Smooth muscle cell of the brain vasculature (primary cell): Measurements from ENCODE around the gene SDK2.
A peak's percentile ranks its signal among the peaks of the same experiment; 100 is the strongest.

Source experiments
- DNase-seq: peaks from one replicate; pipeline ENCODE4 v3.0.0-alpha.2; 2012; ENCODE audit warnings: low read depth, low spot score

SDK2 gene

DNA sequence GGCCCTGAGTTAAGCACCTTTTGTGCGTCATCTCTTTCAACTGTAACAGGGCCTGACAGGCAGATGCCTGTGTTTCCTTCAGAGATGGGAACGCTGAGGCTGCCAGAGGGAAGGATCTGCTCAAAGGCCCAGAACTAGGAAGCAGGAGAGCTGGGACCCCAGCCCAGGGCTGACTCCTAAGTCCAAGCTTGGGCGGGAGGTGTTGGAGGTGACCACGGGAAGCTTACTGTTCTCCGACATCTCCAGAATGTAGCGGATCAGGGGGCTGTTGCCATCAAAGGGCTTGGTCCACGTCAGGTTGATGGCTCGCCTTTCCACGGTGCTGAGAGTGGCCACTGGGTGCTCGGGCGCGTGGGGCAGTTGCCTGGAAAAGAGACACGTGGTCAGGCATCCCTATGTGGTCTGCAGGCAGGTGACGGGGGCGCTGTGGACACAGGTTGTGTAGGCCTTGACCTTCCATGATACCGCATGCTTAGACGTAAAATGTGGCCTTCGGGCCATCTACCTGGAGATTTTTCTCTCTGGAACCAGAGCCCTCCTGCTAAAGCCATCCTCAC, 221.0 kb downstream of the SDK2 start:
- no peak for DNase-seq

GRCh38 chr17:73422121-73422520, 222.1 kb downstream of the SDK2 start:
- no peak for DNase-seq

GRCh38 chr17:73420897-73421296, 223.3 kb downstream of the SDK2 start:
- no peak for DNase-seq

- no peak for DNase-seq
These were observed 224.4 kb downstream of the SDK2 start for GRCh38 chr17:73419881-73420280.

DNA sequence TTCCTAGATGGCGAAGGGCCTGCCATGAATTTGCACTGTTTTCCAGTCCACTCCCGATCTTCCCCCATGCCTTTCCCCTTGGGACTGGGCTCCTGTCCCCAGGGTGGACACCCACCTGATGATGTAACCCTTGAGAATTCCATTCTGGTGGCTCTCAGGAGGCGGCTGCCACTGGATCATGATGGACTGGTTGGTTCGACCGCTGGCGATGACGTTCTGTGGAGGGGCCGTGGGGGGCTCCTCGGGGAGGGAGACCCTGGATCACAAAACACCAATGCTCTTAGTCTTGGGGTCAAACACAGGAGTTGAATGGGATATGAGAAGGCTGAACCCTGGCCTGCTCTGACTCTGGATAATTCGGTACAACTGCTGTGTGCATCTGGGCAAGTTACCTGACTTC, 225.2 kb downstream of the SDK2 start:
- DNase-seq: no peak

DNA sequence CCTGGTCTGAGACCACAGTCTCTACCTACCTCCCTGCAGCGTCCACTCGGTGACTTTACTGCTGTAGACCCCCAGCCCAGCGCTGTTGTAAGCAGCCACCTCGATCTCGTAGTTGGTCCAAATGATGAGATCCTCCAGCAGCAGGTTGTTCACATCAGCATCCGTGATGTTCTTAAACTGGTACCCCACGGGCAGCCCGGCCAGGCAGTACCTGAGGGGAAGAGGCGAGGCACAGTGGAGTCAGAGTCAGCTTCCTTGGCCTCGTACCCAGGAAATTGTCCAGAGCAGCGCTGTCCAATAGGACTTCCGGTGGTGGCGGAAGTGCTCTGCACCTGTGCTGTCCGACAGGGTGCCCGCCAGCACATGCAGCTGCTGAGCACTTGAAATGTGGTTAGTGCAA, 228.5 kb downstream of the SDK2 start:
- no peak for DNase-seq

DNA sequence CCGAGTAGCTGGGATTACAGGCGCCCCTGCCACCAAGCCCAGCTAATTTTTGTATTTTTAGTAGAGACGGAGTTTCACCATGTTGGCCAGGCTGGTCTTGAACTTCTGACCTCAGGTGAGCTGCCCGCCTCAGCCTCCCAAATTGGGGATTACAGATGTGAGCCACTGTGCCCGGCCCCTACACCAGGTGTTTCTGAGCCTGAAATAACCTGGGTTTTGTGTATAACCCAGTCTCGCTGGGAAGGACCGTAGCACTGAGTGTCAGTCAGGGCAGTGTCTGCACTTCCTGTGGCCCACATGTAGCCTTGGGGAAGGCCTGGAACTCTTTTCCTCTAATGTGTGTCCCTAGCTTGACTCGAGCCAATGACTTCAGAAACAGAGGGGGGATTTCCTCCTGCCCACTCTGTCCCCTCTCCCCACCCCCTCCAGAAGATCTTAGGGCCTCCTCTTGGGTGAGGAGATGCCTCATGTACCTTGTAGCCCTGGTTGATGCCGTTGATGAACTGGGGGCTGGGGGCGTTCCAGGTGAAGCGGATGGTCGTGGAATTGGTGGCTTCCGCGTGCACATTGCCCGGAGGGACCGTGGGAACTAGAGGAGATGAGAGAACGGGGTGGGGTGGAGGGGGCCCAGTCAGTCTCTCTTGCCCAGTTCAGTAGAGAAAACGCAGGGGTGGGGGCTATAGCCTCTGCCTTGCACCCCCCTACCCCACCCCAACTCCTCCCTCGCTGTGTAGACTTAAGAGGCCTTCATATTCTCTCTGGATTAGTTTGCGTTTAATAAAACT, 229.9 kb downstream of the SDK2 start:
- no peak for DNase-seq

DNA sequence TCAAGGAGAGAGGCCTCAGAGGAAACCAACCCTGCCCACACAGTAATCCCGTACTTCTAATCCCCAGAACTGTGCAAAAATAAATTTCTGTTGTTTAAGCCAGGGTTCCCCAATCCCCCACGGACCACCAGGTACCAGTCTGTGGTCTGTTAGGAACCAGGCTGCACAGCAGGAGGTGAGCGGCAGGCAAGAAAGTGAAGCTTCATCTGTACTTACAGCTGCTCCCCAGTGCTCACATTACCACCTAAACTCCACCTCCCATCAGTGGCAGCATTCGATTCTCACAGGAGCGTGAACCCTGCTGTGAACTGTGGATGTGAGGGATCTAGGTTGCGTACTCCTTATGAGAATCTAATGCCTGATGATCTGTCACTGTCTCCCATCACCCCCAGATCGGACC, 231.3 kb downstream of the SDK2 start:
- no peak for DNase-seq

DNA sequence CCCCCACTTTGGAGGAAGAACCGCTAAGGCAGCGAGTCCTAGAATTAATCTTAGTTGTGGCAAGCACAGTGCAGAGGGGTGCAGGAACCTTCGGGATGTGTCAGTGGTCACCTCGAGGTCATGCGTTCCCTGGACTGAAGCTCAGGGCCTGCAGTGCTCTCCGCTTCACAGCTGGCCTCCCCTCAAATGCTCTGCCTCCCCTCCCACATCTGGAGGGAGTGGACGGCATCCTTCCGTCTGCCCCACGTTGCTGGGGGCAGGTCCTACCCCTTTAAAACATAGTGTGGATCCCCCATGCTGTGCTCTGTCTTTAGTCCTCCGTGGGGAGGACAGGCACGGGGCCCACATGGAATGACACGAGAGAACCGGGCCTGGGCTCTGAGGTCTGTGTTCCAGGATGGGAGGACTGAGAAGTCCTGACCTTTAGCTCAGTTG, 232.9 kb downstream of the SDK2 start:
- no peak for DNase-seq

- DNase-seq: no peak
These were observed 233.5 kb downstream of the SDK2 start for GRCh38 chr17:73410586-73411312.

GRCh38 chr17:73404246-73404645, 240.0 kb downstream of the SDK2 start:
- DNase-seq: no peak

GRCh38 chr17:73402466-73402865, 241.8 kb downstream of the SDK2 start:
- no peak for DNase-seq

GRCh38 chr17:73401911-73402310, 242.3 kb downstream of the SDK2 start:
- DNase-seq: peak; percentile 26

DNA sequence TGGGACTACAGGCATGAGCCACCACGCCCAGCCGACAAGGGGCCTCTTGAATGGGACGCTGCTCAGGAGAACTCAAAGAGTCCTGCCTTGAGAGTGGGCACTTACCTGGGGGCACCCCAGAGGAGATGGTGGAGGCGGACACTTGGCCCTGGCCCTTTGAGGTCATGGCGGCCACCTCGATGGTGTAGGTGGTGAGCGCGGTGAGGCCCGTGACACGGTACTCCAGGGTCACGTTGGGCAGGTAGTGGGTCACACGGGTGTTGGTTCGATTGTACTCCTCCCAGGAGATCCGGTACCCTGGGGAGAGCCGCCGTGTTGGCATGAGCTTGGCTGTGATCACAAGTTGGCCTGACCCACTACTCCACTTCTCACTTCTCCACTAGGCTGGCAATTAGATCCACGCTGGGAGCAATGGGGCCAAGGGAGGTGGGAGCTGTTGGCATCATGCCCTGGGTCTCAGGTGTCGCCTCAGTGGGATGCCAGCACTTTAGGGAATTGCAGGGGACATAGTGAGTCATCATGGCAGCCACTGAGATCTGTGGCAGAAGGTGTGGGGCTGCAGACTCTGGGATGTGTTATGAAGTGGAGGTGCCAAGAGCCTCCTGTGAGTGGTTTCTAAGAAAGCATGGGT, 243.2 kb downstream of the SDK2 start:
- DNase-seq: no peak

DNA sequence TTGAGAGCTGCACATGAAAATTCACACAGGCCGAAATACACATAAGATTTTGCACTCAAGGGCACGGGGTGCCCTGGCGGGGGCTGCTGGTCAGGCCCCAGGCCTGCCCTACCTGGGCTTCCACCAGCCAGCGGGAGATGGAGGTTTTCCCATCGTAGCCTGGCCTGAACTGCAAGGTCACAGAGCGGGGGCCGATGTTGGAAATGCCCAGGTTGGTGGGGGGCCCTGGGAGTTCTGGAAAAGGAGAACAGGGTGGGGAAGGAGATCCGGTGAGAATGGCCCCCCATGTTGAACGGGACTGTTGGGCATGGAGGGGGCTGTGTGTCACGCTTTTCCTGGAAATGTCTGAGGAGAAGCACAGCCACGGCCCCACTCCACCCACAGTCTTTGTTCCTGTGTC, 245.2 kb downstream of the SDK2 start:
- DNase-seq: no peak

- no peak for DNase-seq
These were observed 246.2 kb downstream of the SDK2 start for GRCh38 chr17:73397856-73398540.

DNA sequence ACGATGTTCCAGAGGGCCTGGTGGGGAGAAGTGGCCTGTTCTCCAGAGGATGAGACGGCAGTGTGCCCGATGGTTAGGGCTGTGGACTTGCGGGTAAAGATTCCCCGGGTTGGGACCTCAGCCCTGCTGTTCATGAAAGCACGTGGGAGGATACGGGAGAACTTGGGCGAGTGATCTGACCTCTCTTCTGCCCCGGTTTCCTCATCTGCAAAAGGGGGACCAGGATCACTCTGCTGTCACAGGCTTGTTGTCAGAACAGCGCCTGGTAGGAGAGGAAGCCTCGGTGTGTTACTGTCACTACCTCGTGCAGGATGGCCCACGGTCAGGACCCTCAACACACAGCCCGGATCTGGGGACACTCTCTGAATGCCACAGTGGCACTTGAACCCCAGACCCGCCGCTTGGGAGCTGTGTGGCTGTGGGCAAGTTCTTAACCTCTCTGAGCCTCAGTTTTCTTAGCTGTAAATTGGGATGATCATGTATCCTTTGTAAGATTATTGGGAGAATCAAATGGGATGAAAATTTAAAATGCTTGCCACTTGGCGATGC, 246.9 kb downstream of the SDK2 start:
- DNase-seq: no peak

- peak; percentile 84 for DNase-seq
These were observed 247.6 kb downstream of the SDK2 start for GRCh38 chr17:73396431-73397277.

GRCh38 chr17:73394512-73395450, 249.5 kb downstream of the SDK2 start:
- no peak for DNase-seq
